DMS53 treated with DMSO at 0.1 percent for 48 hours (cell line): ENCODE data around the gene PADI2.
"Not testable (repeated sequence)": the region's sequence is repeated elsewhere in the genome, so short reads cannot be mapped to it uniquely, and the experiment has no call there.

Experiments
- DNase-seq: peaks from one replicate; lab custom pipeline; 2025; ENCODE audit not compliant: unreplicated experiment; lab: John Stamatoyannopoulos, UW

The PADI2 gene

DNA sequence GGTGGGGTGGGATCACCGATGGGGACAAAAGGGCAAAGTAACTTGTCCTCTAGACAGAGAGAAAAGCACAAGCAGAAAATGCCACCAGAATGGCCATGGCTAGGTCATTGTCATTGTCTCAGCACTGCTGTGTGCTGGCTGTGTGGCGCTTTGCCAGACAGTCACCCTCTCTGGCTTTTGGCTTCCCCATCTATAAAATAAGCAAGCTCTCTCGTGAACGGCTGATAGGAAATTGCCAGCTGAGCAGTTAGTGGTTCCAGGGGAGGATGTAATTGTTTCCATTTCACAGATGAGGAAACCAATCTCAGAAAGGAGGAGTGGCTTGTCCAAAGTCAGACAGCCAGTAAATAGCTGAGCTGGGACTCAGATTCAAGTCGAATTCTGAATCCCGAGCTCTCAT, 32.5 kb downstream of the PADI2 start:
- DNase-seq = no peak

DNA sequence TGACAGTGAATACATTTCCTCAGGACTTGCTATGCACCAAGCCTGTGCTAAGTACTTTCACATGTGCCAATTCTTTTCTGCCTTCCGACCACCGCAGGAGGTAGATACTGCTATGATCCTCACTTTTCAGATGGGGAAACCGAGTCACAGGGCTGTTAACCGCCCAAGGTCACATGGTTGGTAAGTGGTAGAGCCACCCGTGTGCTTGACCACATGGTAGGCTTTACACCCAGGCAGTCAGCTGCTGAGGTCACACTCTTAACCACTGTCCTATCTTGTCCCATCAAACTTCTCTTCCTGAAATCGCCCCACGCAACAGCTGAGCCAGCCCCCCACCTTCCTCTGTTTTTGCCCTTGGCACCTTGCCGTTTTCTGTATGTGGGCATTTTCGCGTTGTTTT, 34.5 kb downstream of the PADI2 start:
- DNase-seq = no peak

DNA sequence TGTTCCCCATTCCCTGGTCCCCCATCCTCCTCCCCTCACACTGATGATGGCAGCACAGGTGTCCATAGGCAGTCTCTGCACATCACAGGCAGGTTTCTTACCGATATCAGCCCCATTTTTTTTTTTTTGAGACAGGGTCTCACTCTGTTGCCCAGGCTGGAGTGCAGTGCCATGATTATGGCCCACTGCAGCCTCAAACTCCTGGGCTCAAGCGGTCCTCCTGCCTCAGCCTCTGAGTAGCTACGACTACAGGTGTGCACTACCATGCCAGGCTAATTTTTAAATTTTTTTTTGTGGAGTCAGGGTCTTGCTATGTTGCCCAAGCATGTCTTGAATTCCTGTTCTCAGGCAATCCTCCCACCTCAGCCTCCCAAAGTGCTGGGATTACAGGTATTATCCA, 36.5 kb downstream of the PADI2 start:
- no peak for DNase-seq

DNA sequence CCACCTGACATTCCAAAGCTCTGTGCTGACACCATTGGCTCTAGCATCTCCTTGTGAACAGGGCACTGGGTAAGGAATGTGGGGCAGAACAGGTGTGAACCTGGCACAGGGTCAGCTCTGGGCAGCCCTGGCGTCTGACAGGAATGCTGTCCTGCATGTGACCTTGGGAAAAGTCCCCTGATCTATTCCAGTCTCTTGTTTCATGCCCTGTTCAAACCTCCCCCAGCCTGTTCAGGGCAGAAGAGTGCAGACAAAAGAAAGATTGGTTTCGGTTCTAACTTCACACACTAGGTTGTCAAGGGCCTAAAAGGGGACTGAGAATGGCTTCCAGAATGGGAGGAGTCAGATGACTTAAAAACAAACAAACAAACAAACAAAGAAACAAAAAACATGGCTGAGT, 37.8 kb downstream of the PADI2 start:
- no peak for DNase-seq

DNA sequence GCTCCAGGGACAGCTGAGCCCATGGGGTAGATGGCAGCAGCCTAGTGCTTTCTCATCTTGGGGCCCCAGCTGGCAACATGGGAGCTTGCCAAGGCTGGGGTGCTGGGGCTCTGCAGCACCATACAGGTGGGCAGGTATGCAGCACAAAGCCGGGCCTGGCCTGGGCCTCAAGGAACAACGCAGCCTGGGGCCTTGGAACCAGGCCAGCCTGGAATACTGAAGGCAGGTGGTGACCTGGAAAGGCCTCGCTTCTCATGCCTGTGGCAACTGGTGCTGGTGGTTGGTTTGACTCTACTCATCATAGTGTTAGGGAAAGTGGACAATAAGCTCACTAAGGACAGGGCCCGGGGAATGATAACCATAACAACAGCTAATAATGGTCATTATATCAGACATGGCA, 38.4 kb downstream of the PADI2 start:
- no peak for DNase-seq

DNA sequence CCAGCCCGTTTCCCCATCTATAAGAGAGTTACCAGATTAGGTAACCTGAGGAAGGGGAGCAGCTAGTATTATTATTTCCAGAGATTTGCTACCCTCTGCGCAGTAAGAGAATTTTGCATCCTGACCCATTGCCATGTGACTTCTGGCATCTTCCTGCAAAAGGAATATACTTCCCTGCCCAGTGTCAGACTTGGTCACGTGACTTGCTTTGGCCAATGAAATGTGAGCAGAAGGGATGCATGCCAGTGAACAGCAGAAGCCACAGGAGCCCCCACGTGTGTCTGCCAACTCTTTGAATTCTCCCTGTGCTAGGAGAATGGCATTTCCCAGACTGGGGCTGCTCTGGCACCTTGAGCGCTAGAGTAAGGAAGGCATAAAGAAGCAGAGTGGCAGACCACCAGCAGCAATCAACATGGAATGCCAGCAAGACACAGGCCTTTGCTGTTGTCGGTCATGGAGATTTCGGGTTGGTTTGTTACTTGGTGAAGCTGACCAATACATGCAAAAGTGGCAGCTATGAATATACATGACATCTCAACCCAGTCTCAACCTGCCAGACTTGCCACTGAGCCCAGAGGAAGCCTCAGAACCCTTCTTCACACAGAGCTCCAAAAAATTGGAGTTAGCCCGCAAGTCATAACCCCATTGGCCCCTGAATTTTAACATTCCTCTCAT, 39.0 kb downstream of the PADI2 start:
- DNase-seq = no peak

DNA sequence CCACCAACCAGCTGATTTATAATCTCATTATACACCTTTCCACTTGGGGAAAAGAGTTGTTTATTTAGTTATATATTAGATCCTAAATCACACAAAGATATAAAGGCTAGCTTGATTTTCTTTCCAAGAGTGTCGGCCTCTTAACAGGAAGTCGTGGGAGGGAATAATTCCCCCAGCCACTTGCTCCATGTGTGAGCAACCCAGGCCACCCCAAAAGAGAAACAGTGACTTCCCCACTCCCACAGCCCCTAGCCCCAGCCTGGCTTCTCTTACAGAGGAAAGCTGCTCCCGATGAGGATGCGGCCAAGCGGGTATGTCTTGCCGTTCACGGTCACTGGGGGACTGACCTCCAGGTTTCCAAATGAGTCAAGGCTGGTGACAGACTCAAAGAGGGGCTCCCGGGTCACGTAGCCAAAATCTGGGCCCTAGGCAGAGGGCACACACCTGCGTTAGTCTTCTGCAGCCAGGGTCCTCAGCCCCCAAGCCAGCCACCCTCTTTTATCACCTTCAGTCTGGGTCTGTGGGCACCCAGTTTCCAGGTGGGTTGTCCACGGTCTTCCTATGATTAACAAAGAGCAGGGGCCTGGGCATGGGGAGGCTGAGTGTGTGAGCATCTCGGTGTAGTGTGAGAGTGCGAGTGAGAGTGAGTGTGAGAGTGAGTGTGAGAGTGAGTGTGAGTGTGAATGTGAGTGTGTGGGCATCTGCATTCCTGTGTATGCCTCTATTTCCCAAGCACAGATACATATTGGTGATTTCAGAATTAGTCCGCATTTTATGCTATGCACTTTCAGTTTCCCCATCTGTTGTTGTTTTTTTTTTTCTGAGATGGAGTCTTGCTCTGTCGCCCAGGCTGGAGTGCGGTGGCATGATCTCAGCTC, 40.0 kb downstream of the PADI2 start:
- DNase-seq = no peak

DNA sequence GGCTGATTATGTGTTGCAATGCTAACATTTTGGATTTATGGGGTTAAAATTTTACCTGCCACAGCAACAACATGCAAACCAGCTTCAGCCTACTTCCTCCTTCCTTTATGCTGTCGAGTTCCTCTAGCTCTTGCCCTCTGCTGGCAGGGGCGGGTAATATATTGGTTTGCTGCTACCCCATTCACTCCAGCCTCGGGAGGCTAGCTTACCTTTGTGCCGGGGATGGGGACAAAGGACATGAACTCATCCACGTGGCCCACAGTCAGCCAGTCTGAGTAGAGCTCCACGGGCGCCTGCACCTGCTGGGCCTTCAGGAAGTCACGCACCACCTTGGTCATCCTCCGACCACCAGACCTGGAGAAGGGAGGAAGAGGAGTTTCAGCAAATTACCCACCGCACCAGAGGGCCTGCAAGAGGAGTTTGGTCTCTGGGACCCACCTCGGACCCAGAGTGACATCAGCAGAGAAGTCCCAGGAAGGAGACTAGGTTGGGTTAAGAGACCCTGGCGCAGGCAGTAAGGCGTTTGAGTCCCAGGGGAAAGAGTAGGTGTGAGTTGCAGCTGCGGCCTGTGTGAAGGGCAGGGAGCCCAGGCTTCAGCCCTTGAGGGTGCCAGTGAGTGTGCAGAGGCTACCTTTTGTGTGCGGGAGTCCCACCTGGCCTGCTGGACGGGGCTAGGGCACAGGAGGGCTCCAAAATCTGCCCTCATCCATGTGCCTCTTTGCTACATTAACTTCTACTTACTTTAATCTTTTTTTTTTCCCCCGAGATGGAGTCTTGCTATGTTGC, 43.6 kb downstream of the PADI2 start:
- DNase-seq = no peak

DNA sequence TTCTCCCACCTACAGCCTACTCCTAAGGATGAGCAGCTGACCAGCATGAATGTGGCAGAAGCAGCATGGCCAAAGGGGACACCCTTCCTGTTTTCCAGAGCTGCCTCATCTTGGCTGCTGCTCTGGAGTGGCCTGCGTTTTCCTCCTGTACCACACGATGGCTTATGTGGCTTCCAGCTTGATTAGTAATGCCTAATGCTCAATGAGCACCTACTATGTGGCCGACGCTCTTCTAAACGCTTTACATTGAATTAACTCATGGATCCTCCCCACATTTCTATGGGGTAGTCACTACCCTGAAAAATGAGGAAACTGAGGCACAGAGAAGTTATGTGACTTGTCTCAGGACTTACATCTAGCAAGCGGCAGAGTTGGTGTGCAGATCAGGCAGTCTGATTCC, 47.5 kb downstream of the PADI2 start:
- no peak for DNase-seq

DNA sequence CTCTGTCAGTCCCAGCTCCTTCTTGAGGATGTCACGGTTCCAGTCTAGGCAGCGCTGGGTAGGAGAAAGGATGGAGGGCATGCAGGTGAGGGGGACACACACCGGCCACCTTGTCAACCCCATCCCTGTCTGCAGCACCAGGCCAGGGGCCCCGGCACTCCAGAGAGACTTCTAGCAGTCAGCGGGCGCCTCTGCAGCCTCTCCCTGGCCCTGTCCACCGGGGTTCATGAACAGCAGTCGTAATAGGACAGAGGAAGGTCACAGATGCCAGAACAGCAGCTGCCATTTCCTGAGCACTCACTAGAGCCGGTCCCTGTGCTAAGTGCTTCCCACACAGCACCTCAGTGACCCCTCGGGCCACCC, 49.1 kb downstream of the PADI2 start:
- no peak for DNase-seq

DNA sequence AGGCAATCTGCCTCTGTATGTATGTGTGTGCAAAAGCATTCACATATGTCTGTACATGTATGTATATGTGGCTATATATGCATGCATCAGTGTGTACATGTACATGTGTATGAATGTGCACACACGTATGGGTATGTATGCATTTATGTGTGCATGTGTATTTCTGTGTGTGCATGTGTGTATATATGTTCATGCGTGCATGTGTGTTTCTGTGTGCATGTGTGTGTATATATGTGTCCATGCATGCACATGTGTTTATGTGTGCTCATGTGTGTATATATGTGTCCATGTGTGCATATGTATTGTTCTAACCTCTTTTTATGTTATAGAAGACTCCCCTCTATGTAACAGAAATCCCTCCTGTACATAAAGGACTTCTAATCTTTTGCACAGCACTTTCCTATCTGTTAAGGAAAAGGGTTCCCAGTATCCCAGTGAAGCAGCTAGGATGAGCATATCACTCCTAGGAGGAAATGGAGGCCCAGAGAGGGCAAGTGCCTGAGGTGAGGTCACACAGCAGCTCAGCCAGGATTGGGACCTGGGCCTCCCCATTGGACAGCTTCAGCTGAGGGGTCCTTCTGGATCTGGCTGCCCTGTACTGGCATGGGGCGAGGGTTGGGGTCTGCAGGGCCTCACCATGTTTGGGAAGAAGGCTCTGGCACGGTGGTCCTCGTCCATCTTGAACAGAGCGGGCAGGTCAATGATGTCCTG, 49.6 kb downstream of the PADI2 start:
- DNase-seq = no peak

DNA sequence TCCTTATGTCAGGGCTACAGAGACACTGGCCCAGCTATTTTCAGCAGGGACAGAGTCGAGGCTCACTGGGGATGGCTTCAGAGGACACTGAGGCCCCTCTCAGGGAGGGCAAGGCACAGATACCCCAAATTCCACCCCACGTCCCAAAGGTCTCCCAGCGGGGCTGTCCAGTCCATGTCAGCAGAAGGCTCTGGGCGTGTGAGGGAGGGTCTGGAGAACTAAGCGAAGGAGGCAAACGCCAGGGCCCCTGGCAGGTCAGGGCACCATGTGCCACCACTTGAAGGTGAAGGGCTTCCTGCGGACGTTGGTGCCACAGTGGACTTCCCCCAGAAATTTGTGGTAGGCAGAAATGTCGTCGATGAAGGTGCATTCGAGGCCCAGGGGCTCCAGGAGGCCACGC, 50.5 kb downstream of the PADI2 start:
- no peak for DNase-seq

DNA sequence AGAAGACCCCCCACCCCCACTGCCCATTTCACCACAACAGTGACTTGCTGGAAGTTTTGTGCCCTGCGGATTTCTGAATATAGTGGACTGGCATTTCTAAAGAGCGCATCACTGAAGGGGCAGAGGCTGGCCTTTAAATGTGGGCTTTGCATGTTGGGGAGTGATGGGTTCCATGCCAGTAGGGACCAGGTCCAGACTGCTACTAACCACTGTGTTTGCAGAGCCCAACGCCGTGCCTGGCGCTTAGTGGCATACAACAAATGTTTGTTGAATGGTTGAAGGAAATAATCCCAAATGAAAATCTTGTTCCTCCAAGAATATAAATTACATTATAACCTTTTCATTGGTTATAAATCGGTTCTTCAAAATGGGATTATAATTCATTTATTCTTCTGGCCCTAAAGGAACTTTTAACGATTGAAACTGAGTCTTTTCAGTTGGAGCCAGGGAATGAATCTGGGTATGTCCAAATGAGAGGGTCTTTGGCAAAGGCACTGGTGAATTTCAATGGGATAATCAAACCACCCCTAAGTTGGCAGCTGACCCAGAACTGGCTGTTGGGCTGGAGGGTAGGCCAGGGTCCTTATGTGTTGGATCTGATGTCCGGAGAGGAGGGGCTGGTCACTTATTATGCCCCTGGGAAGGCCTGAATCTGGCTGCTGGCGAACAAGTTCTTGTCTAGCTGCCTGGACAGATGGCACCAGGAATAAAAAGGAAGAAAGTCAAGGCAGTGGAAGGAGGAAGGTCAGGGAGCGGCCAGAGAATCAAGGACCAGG, 51.6 kb downstream of the PADI2 start:
- no peak for DNase-seq

DNA sequence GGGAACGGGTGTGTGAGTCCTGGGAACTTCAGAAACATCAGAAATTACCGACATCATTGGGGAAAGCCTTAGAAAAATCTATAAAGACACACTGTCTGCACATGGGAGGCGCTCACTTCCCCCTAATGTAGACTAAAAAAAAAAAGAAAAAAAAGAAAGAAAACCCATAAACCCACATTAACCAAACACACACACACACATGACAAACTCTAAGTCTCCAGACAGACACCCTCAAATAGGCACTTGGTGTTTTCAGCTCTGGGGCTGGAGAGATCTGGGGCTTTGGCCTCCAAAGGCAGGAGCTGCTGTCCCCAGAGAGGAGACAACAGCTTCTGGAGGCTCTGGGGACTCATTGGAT, 52.2 kb downstream of the PADI2 start:
- DNase-seq = no peak

DNA sequence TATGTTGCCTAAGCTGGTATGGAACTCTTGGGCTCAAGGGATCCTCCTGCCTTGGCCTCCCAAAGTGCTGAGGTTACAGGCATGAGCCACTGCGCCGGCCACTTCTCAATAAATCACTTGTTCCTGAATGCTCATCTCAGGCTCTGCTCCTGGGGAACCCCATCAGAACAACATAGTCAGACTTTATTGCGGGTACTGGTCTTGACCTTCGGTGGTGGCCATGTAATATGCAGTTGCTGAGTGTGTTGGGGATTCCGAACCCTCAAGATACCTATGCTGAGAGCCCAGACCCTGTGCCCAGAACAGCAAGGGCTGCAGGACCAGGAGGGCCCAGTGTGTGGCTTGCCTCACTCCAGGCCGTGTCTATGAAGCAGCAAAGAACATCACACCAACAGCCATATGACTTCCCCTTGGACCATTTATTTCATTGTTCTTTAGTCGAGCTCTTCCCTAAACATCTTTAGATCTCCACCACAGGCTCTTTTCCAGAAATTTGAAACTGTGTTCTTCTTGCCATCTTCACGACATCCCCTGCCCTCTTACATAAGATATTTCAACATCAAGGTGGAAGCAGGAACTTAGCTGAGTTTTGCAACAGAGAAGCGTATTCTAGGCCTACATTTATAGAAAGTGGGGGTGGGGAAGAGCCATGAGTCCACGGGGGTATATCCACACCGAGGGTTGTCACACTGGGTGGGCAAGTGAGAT, 52.7 kb downstream of the PADI2 start:
- no peak for DNase-seq

DNA sequence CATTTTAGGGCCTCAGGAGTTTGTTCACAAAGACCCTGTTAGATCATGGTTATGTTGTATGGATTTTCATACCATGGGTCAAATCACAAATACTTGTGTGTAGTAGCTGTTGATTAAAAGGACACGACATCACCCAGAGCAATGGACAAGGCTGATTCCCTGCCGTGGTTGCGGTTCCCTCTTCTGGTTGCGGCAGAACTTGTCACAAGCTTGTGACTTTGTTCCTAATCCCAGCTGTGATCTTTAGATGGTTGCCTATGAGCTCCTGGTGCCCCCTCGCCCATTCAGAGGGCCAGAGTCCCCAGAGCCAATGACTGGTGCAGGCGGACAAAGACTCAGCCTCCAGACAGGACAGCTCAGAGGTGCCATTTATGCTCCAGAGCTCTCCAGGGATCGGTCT, 53.6 kb downstream of the PADI2 start:
- no peak for DNase-seq

DNA sequence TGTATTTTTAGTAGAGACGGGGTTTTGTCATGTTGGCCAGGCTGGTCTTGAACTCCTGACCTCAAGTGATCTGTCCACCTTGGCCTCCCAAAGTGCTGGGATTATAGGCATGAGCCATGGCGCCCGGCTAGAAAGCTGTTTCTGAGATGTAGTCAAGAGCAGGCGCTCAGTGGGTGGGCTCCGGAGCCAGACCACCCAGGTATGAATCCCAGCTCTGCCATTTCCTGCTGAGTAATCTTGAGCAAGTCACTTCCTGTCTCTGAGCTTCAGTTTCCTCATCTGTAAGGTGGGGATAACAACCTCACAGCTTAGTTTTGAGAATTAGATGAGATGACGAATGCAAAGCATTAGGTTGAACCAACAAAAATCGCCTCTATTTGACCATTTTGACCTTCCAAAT, 56.5 kb downstream of the PADI2 start:
- not testable (repeated sequence) for DNase-seq

DNA sequence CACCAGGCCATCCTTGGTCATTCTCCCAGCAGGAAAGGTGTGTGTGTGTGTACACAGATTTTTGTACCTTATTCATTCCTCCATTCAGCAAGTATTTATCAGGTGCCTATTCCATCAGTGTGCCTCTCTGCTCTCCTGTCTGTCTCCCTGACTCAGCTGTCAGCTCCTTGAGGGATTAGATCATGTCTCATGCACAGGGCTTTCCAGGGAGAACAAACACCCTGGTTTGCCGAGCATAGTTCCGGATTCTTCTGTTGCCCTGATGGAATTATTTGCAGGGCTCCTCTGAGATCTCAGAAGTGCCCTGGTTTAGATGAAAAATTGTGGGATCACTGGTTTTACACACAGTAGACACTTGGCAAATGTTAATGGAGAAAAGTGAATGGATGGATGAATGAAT, 57.4 kb downstream of the PADI2 start:
- no peak for DNase-seq

DNA sequence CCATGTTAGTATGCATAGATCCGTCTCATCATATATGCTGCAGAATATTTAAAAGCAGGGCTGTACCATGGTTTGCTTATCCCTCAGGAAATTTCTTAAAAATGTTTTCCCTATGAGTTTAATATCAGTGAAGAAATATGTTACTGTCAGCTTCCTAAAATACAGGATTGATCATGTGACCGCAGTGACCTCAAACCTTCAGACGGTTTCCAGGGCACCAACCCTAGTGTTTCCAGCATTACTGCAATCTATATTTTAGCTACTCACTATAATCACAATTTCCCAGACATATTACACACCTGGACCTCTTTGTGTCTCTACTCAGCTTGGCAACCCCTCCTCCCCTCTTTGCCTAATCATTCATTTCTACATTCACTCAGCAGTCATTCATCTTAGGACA, 57.8 kb downstream of the PADI2 start:
- DNase-seq = no peak

DNA sequence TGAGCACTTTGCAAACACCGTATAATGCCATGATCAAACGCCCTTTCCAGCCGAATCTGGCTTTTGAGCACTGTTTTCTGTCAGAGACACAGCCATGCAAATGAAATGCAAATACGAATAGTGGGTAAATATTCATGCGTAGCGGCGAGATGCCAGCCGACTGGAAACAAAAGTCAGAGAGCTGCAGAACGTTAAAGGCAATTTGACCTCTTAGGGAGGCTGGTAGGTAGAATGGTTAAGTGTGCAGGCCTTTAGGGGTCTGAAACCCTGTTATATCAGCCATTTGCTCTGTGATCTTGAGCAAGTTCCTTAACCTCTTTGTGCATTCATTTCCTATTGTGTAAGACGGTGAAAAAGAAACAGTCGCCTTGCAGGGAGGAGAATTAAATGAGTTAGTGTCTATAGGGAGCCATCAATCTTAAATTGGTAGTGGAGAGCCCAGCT, 58.9 kb downstream of the PADI2 start:
- DNase-seq = no peak
